Measurements from ENCODE around the gene MEPE. TPM values are rescaled to one million over a fixed set of nuclear protein-coding genes. Genes with fewer than 3 reads are reported as not detected.
"Not testable (repeated sequence)": the region's sequence is repeated elsewhere in the genome, so short reads cannot be mapped to it uniquely, and the experiment has no call there.

MEPE gene
- polyA plus RNA-seq, 4 donors: 0.01 TPM; not detected in 3

DNA sequence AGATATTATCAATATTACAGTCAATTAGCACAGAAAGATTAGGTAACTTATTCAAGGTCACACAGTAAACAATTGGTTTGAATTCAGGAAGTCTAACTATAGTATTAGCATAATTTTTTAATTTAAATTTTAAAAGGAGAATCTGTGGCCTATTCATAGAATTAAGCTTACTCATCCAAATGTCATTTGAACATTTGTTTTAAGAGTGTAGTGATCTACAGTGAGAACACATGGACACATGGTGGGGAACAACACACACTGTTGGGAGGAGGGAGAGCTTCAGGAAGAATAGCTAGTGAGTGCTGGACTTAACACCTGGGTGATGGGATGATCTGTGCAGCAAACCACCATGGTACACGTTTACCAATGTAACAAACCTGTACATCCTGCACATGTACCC lies 48.3 kb downstream of the MEPE start:
- no peak for FAIRE-seq
- 50 to 74% (median 65%) methylated on average over 1 of the region's 1 CpG for WGBS, 3 donors
- no peaks in the 10 kb centered on the region for H3K36me3 ChIP-seq (ENCODE audit: control insufficient read depth in 3 of 3, insufficient read depth in 2 of 3, low read depth in 1 of 3, low read length in 3 of 3)
- no peak overlapping the region for H3K4me3 ChIP-seq (ENCODE audit: low read depth in 1 of 3, low read length in 3 of 3)
- H3K9me3 ChIP-seq (ENCODE audit: control insufficient read depth in 2 of 2, insufficient read depth in 1 of 2, low read depth in 1 of 2, low read length in 1 of 2): no peaks in the 10 kb centered on the region
- no peaks in the 10 kb centered on the region for H3K4me1 ChIP-seq (ENCODE audit: control insufficient read depth in 3 of 3, insufficient read depth in 2 of 3, low read depth in 1 of 3, low read length in 2 of 3)
- peaks cover 0 to 3% (median 0%) of the 10 kb centered on the region in 3 donors for H3K27me3 ChIP-seq (ENCODE audit: control insufficient read depth in 3 of 3, insufficient read depth in 3 of 3, low read length in 3 of 3)
- H3K27ac ChIP-seq (ENCODE audit: low read depth in 1 of 3, low read length in 2 of 3): no peak overlapping the region
- DNase-seq: no peak

DNA sequence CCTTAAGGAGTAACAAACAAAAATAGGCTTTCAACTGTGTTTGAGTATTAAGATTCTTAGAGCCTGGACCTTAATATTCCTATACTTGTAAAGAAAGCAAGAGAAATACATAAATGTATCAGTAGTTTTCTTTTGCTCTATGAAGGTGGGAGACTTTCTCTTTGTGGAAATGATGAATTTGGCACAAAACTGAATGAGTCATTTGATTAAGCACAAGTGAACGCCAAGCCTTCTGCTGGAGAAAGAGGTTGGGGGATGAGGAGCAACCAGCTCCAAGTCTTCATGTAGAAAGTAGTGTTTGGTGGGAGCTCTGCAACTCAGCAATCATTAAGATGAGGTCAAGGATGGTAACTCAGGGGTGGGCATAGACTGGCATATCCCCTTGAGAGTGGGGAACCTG lies 49.6 kb downstream of the MEPE start:
- FAIRE-seq (no peak), DNase-seq (no peak)
- WGBS, 3 donors: 22 to 78% (median 73%) methylated on average over 1 of the region's 1 CpG
- Histone ChIP-seq H3K4me1 (ENCODE audit: control insufficient read depth in 3 of 3, insufficient read depth in 2 of 3, low read depth in 1 of 3, low read length in 2 of 3) (no peaks in the 10 kb centered on the region), H3K4me3 (ENCODE audit: low read depth in 1 of 3, low read length in 3 of 3) (no peak overlapping the region), H3K9me3 (ENCODE audit: control insufficient read depth in 2 of 2, insufficient read depth in 1 of 2, low read depth in 1 of 2, low read length in 1 of 2) (no peaks in the 10 kb centered on the region), H3K27me3 (ENCODE audit: control insufficient read depth in 3 of 3, insufficient read depth in 3 of 3, low read length in 3 of 3) (peaks cover 0 to 5% (median 0%) of the 10 kb centered on the region in 3 donors), H3K36me3 (ENCODE audit: control insufficient read depth in 3 of 3, insufficient read depth in 2 of 3, low read depth in 1 of 3, low read length in 3 of 3) (no peaks in the 10 kb centered on the region), H3K27ac (ENCODE audit: low read depth in 1 of 3, low read length in 2 of 3) (no peak overlapping the region)

DNA sequence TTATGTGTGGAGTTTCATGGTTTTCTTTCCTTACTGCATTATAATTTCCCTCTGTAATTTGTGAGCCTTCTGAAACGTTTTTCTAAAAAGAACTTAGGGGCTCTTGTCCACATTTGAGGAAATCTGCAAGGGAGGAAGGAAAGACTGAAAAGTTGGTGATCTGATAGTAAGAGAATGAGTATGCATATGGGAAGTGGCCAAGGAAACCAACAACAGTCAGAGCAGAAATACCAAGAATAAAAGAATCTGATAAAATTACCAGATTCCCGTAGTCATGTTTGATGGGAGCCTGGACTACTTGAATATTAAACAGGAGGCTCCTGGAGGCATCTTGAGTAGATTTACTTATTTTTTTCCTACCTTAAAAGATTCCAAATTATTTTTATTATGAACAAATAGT lies 50.1 kb downstream of the MEPE start:
- 56 to 73% (median 69%) methylated on average over 2 of the region's 2 CpGs for WGBS, 3 donors
- no peak for FAIRE-seq

DNA sequence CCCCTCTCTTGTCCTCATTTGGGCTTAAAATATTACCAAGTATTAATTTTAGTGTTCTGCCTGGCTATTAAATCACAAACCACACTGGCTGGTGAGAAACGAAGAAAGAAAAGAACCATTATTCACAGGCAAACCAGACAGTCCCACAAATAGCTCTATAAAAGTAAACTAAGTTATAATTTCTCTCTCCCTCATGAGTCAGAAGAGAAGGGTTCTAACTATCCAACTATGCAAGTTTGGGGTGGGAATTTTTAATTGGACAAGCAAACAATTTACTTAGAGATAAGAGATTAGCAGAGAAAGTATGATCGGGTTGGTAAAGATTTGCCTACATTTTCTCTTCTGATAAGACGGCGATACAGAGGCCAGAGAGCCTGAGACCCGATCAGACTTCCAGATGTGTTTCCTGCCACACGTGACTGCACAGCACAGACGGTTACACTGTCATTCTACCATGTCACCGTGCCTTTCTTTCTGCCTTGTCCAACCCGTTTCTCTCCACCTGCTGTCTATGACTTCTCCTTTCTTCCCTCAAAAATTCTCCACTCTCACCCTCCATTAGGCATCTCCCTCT lies 52.3 kb downstream of the MEPE start:
- H3K27ac ChIP-seq (ENCODE audit: low read depth in 1 of 3, low read length in 2 of 3): no peak overlapping the region
- H3K36me3 ChIP-seq (ENCODE audit: control insufficient read depth in 3 of 3, insufficient read depth in 2 of 3, low read depth in 1 of 3, low read length in 3 of 3): no peaks in the 10 kb centered on the region
- H3K4me3 ChIP-seq (ENCODE audit: low read depth in 1 of 3, low read length in 3 of 3): no peak overlapping the region
- H3K9me3 ChIP-seq (ENCODE audit: control insufficient read depth in 2 of 2, insufficient read depth in 1 of 2, low read depth in 1 of 2, low read length in 1 of 2): peaks cover 0 to 5% of the 10 kb centered on the region in 2 donors
- H3K4me1 ChIP-seq (ENCODE audit: control insufficient read depth in 3 of 3, insufficient read depth in 2 of 3, low read depth in 1 of 3, low read length in 2 of 3): no peaks in the 10 kb centered on the region
- DNase-seq (no peak), FAIRE-seq (no peak)
- 19 to 31% (median 20%) methylated on average over 9 of the region's 9 CpGs for WGBS, 3 donors
- peaks cover 0 to 5% (median 0%) of the 10 kb centered on the region in 3 donors for H3K27me3 ChIP-seq (ENCODE audit: control insufficient read depth in 3 of 3, insufficient read depth in 3 of 3, low read length in 3 of 3)

More for the DNA sequence above, 50.1 kb downstream of the MEPE start:
- no peaks in the 10 kb centered on the region for H3K9me3 ChIP-seq (ENCODE audit: control insufficient read depth in 2 of 2, insufficient read depth in 1 of 2, low read depth in 1 of 2, low read length in 1 of 2)
- no peak for DNase-seq
- no peak overlapping the region for H3K27ac ChIP-seq (ENCODE audit: low read depth in 1 of 3, low read length in 2 of 3)
- no peaks in the 10 kb centered on the region for H3K36me3 ChIP-seq (ENCODE audit: control insufficient read depth in 3 of 3, insufficient read depth in 2 of 3, low read depth in 1 of 3, low read length in 3 of 3)
- H3K4me1 ChIP-seq (ENCODE audit: control insufficient read depth in 3 of 3, insufficient read depth in 2 of 3, low read depth in 1 of 3, low read length in 2 of 3): no peaks in the 10 kb centered on the region
- H3K27me3 ChIP-seq (ENCODE audit: control insufficient read depth in 3 of 3, insufficient read depth in 3 of 3, low read length in 3 of 3): peaks cover 0 to 5% (median 0%) of the 10 kb centered on the region in 3 donors
- no peak overlapping the region for H3K4me3 ChIP-seq (ENCODE audit: low read depth in 1 of 3, low read length in 3 of 3)

DNA sequence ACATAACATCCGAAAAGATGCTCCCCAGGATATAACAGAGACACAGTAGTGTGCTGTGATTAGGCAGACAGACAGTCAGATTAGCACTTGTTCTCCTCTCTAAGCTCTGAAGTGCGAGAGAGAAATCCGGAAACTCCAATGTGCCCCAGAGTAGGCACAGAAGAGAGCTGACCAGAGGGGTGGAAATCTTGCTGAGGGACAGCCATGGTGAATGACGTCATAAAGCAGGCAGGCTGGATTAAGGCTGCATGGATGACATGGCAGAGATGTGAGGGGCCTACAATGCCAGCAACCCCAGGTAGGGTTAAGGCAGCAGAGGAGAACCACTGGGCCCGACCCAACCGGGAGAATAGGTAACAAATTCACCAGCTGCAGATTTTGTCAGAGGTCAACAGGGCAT lies 53.3 kb downstream of the MEPE start:
- no peaks in the 10 kb centered on the region for H3K4me1 ChIP-seq (ENCODE audit: control insufficient read depth in 3 of 3, insufficient read depth in 2 of 3, low read depth in 1 of 3, low read length in 2 of 3)
- H3K4me3 ChIP-seq (ENCODE audit: low read depth in 1 of 3, low read length in 3 of 3): no peak overlapping the region
- H3K36me3 ChIP-seq (ENCODE audit: control insufficient read depth in 3 of 3, insufficient read depth in 2 of 3, low read depth in 1 of 3, low read length in 3 of 3): no peaks in the 10 kb centered on the region
- peaks cover 0 to 5% (median 0%) of the 10 kb centered on the region in 3 donors for H3K27me3 ChIP-seq (ENCODE audit: control insufficient read depth in 3 of 3, insufficient read depth in 3 of 3, low read length in 3 of 3)
- no peak for FAIRE-seq
- DNase-seq: no peak
- 74 to 80% (median 75%) methylated on average over 6 of the region's 6 CpGs for WGBS, 3 donors
- H3K27ac ChIP-seq (ENCODE audit: low read depth in 1 of 3, low read length in 2 of 3): no peak overlapping the region
- H3K9me3 ChIP-seq (ENCODE audit: control insufficient read depth in 2 of 2, insufficient read depth in 1 of 2, low read depth in 1 of 2, low read length in 1 of 2): peaks cover 0 to 5% of the 10 kb centered on the region in 2 donors

DNA sequence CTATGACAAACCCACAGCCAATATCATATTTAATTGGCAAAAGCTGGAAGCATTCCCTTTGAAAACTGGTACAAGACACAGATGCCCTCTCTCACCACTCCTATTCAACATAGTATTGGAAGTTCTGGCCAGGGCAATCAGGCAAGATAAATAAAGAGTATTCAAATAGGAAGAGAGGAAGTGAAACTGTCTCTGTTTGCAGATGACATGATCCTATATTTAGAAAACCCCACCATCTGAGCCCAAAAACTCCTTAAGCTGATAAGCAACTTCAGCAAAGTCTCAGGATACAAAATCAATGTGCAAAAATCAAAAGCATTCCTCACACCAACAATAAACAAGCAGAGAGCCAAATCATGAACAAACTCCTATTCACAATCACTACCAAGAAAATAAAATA lies 58.0 kb downstream of the MEPE start:
- not testable (repeated sequence) for H3K4me3 ChIP-seq (ENCODE audit: low read depth in 1 of 3, low read length in 3 of 3); H3K4me1 ChIP-seq (ENCODE audit: control insufficient read depth in 3 of 3, insufficient read depth in 2 of 3, low read depth in 1 of 3, low read length in 2 of 3); H3K9me3 ChIP-seq (ENCODE audit: control insufficient read depth in 2 of 2, insufficient read depth in 1 of 2, low read depth in 1 of 2, low read length in 1 of 2); FAIRE-seq; H3K27me3 ChIP-seq (ENCODE audit: control insufficient read depth in 3 of 3, insufficient read depth in 3 of 3, low read length in 3 of 3); DNase-seq; H3K27ac ChIP-seq (ENCODE audit: low read depth in 1 of 3, low read length in 2 of 3); H3K36me3 ChIP-seq (ENCODE audit: control insufficient read depth in 3 of 3, insufficient read depth in 2 of 3, low read depth in 1 of 3, low read length in 3 of 3)

DNA sequence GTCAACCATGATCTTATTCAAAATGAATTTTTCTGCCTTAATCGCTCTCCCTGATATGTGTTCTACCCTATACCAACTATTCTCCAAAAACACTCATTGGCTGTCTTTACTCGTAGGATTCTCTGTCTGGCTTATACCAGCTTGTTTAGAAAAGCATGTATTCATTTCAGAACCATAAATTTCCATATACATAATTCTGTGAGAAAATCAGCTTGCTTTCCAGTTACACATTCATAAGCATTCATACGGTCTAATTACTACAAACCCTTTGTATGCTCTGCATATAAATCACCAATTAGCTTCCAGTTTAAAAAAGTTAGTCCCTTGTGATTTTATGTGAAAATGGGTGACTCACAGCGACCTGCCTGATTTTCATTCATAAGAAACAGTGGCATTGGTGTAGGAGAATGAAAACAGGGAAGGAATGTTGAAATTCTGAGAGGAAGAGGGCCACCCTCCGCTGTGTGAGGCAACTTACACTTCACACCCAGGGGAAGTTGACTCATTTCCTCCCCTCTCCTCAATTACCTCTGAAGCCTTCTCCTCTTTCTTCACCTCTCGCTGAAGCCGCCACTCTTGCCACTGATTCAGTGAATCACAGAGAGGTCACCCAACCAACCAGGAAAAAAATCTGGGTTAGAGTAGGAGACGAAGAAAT lies 63.3 kb downstream of the MEPE start:
- Histone ChIP-seq H3K4me3 (ENCODE audit: low read depth in 1 of 3, low read length in 3 of 3) (no peak overlapping the region), H3K27ac (ENCODE audit: low read depth in 1 of 3, low read length in 2 of 3) (no peak overlapping the region), H3K9me3 (ENCODE audit: control insufficient read depth in 2 of 2, insufficient read depth in 1 of 2, low read depth in 1 of 2, low read length in 1 of 2) (peaks cover 0 to 3% of the 10 kb centered on the region in 2 donors), H3K4me1 (ENCODE audit: control insufficient read depth in 3 of 3, insufficient read depth in 2 of 3, low read depth in 1 of 3, low read length in 2 of 3) (no peaks in the 10 kb centered on the region), H3K36me3 (ENCODE audit: control insufficient read depth in 3 of 3, insufficient read depth in 2 of 3, low read depth in 1 of 3, low read length in 3 of 3) (no peaks in the 10 kb centered on the region), H3K27me3 (ENCODE audit: control insufficient read depth in 3 of 3, insufficient read depth in 3 of 3, low read length in 3 of 3) (no peaks in the 10 kb centered on the region)
- WGBS, 3 donors: 53 to 65% (median 59%) methylated on average over 8 of the region's 8 CpGs
- FAIRE-seq: no peak
- DNase-seq: no peak
